Thymus (tissue), 11 donors: ENCODE results near the gene PIGB. TPM values are rescaled to one million over a fixed set of nuclear protein-coding genes. Genes with fewer than 3 reads are reported as not detected.
"Not testable (repeated sequence)": the region's sequence is repeated elsewhere in the genome, so short reads cannot be mapped to it uniquely, and the experiment has no call there.

ENCODE experiments used
- DNase-seq, 9 donors: peaks; one replicate each; pipeline ENCODE4 v3.0.0-alpha.2; 2013; ENCODE audit warnings: low spot score in 9 of 9, low read depth in 6 of 9, missing footprints in 1 of 9
- H3K27ac ChIP-seq, 2 donors: one replicate each; pipeline ENCODE4 v1.5.1; 2013; ENCODE audit warnings: control low read depth in 1 of 2, low read depth in 1 of 2, low read length in 1 of 2, mild to moderate bottlenecking in 1 of 2, moderate library complexity in 1 of 2
- H3K27me3 ChIP-seq, 2 donors: one replicate each; pipeline ENCODE4 v1.5.1; 2013; ENCODE audit warnings: low read length in 1 of 2; ENCODE audit not compliant: control insufficient read depth in 2 of 2, insufficient read depth in 1 of 2
- H3K36me3 ChIP-seq, 2 donors: one replicate each; pipeline ENCODE4 v1.5.1; 2013; ENCODE audit warnings: low read length in 1 of 2, mild to moderate bottlenecking in 1 of 2, moderate library complexity in 1 of 2; ENCODE audit not compliant: control insufficient read depth in 2 of 2, insufficient read depth in 2 of 2
- H3K4me1 ChIP-seq, 2 donors: one replicate each; pipeline ENCODE4 v1.5.1; 2013; ENCODE audit warnings: low read length in 2 of 2; ENCODE audit not compliant: control insufficient read depth in 2 of 2, insufficient read depth in 2 of 2
- H3K4me3 ChIP-seq, 2 donors: one replicate each; pipeline ENCODE4 v1.5.1; 2013; ENCODE audit warnings: low read length in 2 of 2, control low read depth in 1 of 2, mild to moderate bottlenecking in 1 of 2
- H3K9me3 ChIP-seq, 2 donors: one replicate each; pipeline ENCODE4 v1.5.1; 2013; ENCODE audit warnings: low read length in 1 of 2, mild to moderate bottlenecking in 1 of 2; ENCODE audit not compliant: control insufficient read depth in 2 of 2, insufficient read depth in 1 of 2
- WGBS: extraction: QIAGEN DNeasy Blood & Tissue Kit; methylation state at CpG from one replicate; pipeline ENCODE4 v1.1.7; 2013; 5-methylcytosine and 5-hydroxymethylcytosine counted together
- polyA plus RNA-seq: library from polyadenylated mRNA; stranded (reverse); fragments of 200-250 nt; gene quantifications from one replicate; pipeline ENCODE4 v1.2.3, GENCODE V29; 2013
- total RNA-seq: library from RNA; stranded (reverse); fragments of 120-200 nt; gene quantifications from one replicate; pipeline ENCODE4 v1.2.4, GENCODE V29; 2013
- donor health status: healthy.

Gene PIGB
- total and polyA plus RNA-seq, 2 donors = 13.7 to 40.2 TPM

GRCh38 chr15:55281517-55282228 is 37.3 kb upstream of the PIGB start:
- H3K27ac ChIP-seq = no peak overlapping the region

GRCh38 chr15:55282284-55282833 is 36.7 kb upstream of the PIGB start:
- peaks cover 0 to 7% of the 10 kb centered on the region in 2 donors for H3K4me1 ChIP-seq
- H3K27me3 ChIP-seq = no peaks in the 10 kb centered on the region
- H3K4me3 ChIP-seq = no peak overlapping the region
- DNase-seq = no peak
- no peak overlapping the region for H3K27ac ChIP-seq
- H3K9me3 ChIP-seq = no peaks in the 10 kb centered on the region
- H3K36me3 ChIP-seq = peaks cover 0 to 4% of the 10 kb centered on the region in 2 donors
- 71% methylated on average over 5 of the region's 5 CpGs for WGBS

More at GRCh38 chr15:55281517-55282228, 37.3 kb upstream of the PIGB start:
- H3K27me3 ChIP-seq = no peaks in the 10 kb centered on the region
- peaks cover 0 to 4% of the 10 kb centered on the region in 2 donors for H3K36me3 ChIP-seq
- DNase-seq = no peak
- H3K4me1 ChIP-seq = peaks cover 0 to 10% of the 10 kb centered on the region in 2 donors
- no peaks in the 10 kb centered on the region for H3K9me3 ChIP-seq
- H3K4me3 ChIP-seq = no peak overlapping the region

GRCh38 chr15:55283379-55284147 is 35.5 kb upstream of the PIGB start:
- H3K9me3 ChIP-seq = no peaks in the 10 kb centered on the region
- H3K4me1 ChIP-seq = peaks cover 0 to 3% of the 10 kb centered on the region in 2 donors
- H3K36me3 ChIP-seq = peaks cover 0 to 4% of the 10 kb centered on the region in 2 donors
- DNase-seq = no peak
- H3K27ac ChIP-seq = no peak overlapping the region
- H3K27me3 ChIP-seq = no peaks in the 10 kb centered on the region
- 94% methylated on average over 6 of the region's 6 CpGs for whole genome bisulfite sequencing
- H3K4me3 ChIP-seq = no peak overlapping the region

GRCh38 chr15:55284426-55284825 is 34.6 kb upstream of the PIGB start:
- DNase-seq = no peak
- H3K4me1 ChIP-seq = peaks cover 4 to 9% of the 10 kb centered on the region in 2 donors
- no peaks in the 10 kb centered on the region for H3K27me3 ChIP-seq
- no peak overlapping the region for H3K27ac ChIP-seq
- H3K9me3 ChIP-seq = no peaks in the 10 kb centered on the region
- WGBS = 98% methylated on average over 1 of the region's 1 CpG
- H3K36me3 ChIP-seq = peaks cover 0 to 4% of the 10 kb centered on the region in 2 donors
- no peak overlapping the region for H3K4me3 ChIP-seq

GRCh38 chr15:55286442-55287189 is 32.4 kb upstream of the PIGB start:
- H3K27ac ChIP-seq, H3K4me3 ChIP-seq: not testable (repeated sequence)

GRCh38 chr15:55288006-55288717 is 30.9 kb upstream of the PIGB start:
- WGBS = 96% methylated on average over 8 of the region's 8 CpGs
- Histone ChIP-seq H3K27me3 (no peaks in the 10 kb centered on the region), H3K4me3 (no peak overlapping the region), H3K36me3 (peaks cover 0 to 2% of the 10 kb centered on the region in 2 donors), H3K4me1 (peaks cover 4 to 6% of the 10 kb centered on the region in 2 donors), H3K27ac (no peak overlapping the region), H3K9me3 (no peaks in the 10 kb centered on the region)
- DNase-seq = no peak

More at GRCh38 chr15:55286442-55287189, 32.4 kb upstream of the PIGB start:
- 96% methylated on average over 10 of the region's 10 CpGs for WGBS
- H3K9me3 ChIP-seq, H3K4me1 ChIP-seq, H3K27me3 ChIP-seq, H3K36me3 ChIP-seq, DNase-seq: not testable (repeated sequence)

- H3K36me3 ChIP-seq = no peaks in the 10 kb centered on the region
- 5% methylated on average over 37 of the region's 37 CpGs for WGBS
- H3K4me3 ChIP-seq = peak overlapping the region; percentile 75 to 82
- no peaks in the 10 kb centered on the region for H3K27me3 ChIP-seq
- DNase-seq = peak in 3 of 9 donors; percentile 12 to 48 (median 18)
- H3K9me3 ChIP-seq = no peaks in the 10 kb centered on the region
- H3K27ac ChIP-seq = peak overlapping the region; percentile 41 to 81
- peaks cover 4 to 6% of the 10 kb centered on the region in 2 donors for H3K4me1 ChIP-seq
Observed at GRCh38 chr15:55289011-55289745, 29.8 kb upstream of the PIGB start.
